Mucosa of stomach (tissue), 1 donor: ENCODE results near the gene SPTLC1.
"Not testable (repeated sequence)": the region's sequence is repeated elsewhere in the genome, so short reads cannot be mapped to it uniquely, and the experiment has no call there.

Experiments used
- H3K27me3 ChIP-seq: one replicate; pipeline ENCODE4 v1.7.0; 2013; ENCODE audit warnings: mild to moderate bottlenecking, low read length; ENCODE audit not compliant: control insufficient read depth, insufficient read depth
- H3K36me3 ChIP-seq: one replicate; pipeline ENCODE4 v1.7.0; 2013; ENCODE audit warnings: low read length; ENCODE audit not compliant: control insufficient read depth, insufficient read depth
- H3K4me1 ChIP-seq: one replicate; pipeline ENCODE4 v1.7.0; 2013; ENCODE audit warnings: mild to moderate bottlenecking, low read length; ENCODE audit not compliant: control insufficient read depth, insufficient read depth
- H3K4me3 ChIP-seq: one replicate; pipeline ENCODE4 v1.7.0; 2013; ENCODE audit warnings: low read length
- H3K9ac ChIP-seq: one replicate; pipeline ENCODE4 v1.7.0; 2013; ENCODE audit warnings: mild to moderate bottlenecking, low read length, moderate library complexity
- H3K9me3 ChIP-seq: one replicate; pipeline ENCODE4 v1.7.0; 2013; ENCODE audit warnings: mild to moderate bottlenecking, low read length, moderate library complexity; ENCODE audit not compliant: control insufficient read depth
- donor health status: Pancreatic carcinoma.

SPTLC1 gene

DNA sequence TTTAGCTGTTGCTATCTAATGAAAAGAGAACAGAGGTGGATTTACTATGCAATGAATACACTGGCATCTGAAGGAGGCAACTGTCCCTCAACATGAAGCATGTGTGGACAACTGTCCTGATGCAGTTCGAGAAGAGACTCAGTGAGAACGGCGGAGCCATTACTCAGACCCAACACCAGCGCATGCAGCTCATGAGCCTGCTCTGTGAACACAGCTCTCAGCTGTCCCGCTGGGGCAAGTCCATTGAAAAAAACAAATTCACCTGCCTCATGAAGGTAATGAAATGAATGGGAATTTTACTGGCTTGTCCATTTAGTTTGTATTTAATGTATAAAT, 78.8 kb downstream of the SPTLC1 start:
- no peaks in the 10 kb centered on the region for H3K9me3 ChIP-seq
- H3K27me3 ChIP-seq = no peaks in the 10 kb centered on the region
- H3K9ac ChIP-seq = no peak overlapping the region
- H3K4me1 ChIP-seq = peaks cover 17% of the 10 kb centered on the region
- no peak overlapping the region for H3K4me3 ChIP-seq
- peaks cover 3% of the 10 kb centered on the region for H3K36me3 ChIP-seq

DNA sequence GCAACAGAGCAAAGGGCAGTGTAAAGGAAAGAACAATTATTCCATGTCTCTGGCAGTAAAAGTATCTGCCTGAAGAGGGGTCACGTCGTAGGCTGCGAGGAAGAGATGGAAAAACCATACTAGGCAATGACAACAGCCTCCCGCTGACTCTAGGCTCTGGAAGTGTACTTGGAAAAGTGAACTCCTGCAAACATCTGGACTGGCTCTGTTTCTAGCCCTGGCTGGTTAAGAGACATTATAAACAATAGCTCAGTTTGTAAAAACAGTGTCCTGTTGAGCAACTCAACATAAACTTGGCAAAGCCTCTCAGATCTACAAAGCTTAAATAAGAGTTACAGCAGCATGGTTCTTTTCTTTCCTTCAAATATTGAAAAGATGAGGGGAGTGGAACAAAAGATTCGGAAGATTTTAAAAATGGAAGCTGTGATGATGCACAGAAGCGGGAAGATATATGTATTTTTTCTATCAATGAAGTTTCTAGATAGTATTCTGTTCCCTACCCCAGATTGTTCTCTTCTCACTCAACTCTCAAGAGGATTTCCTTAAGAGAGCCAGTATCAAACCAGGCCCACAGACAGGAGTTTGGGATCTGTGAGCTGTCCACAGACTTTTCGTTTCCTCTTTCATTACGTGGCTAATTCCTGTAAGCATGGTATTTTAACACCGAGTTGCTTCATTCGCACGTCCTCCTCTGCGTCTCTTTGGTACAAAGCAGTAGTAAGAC, 79.4 kb downstream of the SPTLC1 start:
- Histone ChIP-seq H3K27me3 (no peaks in the 10 kb centered on the region), H3K4me3 (no peak overlapping the region), H3K9ac (no peak overlapping the region), H3K36me3 (peaks cover 3% of the 10 kb centered on the region), H3K4me1 (peaks cover 17% of the 10 kb centered on the region), H3K9me3 (no peaks in the 10 kb centered on the region)

DNA sequence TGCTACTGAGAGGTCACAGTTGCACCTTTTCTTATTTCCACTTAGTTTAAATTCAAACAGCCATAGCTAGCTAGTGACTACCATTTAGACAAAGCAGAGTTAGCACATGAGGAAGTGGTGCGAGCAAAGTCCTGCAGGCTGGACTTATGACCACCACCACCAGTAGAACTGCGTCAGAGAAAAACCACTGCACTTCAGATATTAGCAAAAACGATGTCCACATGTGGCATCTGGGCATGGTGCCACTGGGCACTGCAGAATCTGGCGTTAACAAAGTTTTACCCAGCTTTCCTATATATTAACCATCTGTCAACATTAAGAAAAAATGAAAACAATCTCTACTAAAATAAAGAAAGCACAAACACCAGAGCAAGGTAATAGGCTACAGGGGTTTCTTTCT, 80.1 kb downstream of the SPTLC1 start:
- no peak overlapping the region for H3K9ac ChIP-seq
- peaks cover 17% of the 10 kb centered on the region for H3K4me1 ChIP-seq
- H3K4me3 ChIP-seq = no peak overlapping the region
- H3K36me3 ChIP-seq = peaks cover 3% of the 10 kb centered on the region
- H3K27me3 ChIP-seq = no peaks in the 10 kb centered on the region
- H3K9me3 ChIP-seq = no peaks in the 10 kb centered on the region

DNA sequence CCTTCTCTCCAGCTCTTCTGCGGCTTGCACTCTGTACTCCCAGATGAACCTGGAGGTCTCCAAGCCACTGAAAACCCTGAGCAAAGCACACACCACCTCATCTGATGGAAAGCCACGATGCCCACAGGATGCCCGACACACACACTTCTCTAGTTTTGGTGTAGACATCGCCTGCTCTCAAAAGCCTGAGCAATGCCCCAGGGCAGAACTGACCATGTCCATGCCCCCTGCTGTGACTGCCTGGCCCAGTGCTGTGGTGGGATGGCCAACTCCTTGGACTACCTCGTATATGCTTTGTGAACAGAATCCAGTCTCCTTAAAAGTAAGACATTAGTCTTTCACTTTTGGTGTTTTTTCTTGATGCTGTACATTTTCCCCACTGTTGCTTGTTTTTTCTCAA, 81.2 kb downstream of the SPTLC1 start:
- Histone ChIP-seq H3K9me3 (no peaks in the 10 kb centered on the region), H3K9ac (no peak overlapping the region), H3K4me1 (peaks cover 17% of the 10 kb centered on the region), H3K4me3 (no peak overlapping the region), H3K36me3 (peaks cover 3% of the 10 kb centered on the region), H3K27me3 (no peaks in the 10 kb centered on the region)

DNA sequence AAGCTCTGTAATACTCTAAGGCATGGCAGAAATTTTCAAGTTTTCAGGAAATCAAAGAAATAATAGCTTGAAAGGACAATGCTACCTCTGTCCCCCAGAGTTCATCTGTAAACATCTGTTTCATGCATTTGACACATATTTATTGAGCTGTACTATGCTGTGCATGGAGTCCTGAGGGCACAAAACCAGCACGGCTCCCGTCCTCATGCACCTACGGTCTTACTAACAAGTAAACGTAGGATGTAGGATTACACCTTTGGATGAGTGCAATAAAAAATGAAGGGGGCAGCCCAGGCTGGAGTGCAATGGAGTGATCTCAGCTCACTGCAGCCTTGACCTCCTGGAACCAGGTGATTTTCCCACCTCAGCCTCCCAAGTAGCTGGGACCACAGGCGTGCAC, 81.9 kb downstream of the SPTLC1 start:
- Histone ChIP-seq H3K4me3 (no peak overlapping the region), H3K27me3 (no peaks in the 10 kb centered on the region), H3K36me3 (peaks cover 3% of the 10 kb centered on the region), H3K9me3 (no peaks in the 10 kb centered on the region), H3K9ac (no peak overlapping the region), H3K4me1 (peaks cover 17% of the 10 kb centered on the region)

DNA sequence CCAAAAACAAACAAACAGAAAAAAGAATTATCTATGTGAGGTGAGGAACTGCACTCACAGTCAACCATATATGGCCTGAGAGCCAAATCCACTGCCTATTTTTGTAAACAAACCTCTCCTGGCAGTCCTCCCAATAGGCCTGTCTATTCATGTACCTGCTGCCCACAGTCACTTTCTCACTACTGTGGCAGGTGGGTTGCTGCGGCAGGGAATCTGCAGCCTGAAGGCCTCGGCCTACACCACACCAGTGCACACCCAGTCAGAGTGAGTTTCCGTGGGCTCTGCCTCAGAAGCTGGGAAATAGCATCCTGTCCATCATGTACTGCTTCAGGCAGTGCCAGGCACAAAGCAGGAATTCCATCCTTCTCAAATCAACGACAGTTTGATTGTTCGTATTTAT, 82.3 kb downstream of the SPTLC1 start:
- Histone ChIP-seq H3K4me1 (peaks cover 17% of the 10 kb centered on the region), H3K36me3 (peaks cover 3% of the 10 kb centered on the region), H3K27me3 (no peaks in the 10 kb centered on the region), H3K9me3 (no peaks in the 10 kb centered on the region), H3K4me3 (no peak overlapping the region), H3K9ac (no peak overlapping the region)

DNA sequence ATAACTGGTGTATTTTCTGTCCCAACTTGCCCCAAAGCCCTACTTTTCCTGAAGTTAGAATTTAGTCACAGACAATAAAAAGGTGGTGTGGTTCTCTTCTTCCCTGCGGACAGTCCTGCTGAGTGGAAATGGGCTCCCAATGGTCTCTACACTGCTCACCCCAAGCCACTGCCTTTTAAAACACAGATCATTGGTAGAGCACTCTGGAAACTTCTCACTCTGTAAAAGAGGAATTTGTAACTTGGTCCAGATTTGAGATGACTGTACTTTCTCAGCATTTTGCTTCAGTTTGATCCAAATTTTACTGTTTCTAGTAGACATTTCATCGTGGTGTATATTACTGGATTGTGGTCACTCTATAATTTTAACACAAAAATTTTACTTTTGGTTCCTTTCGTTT, 84.8 kb downstream of the SPTLC1 start:
- Histone ChIP-seq H3K9me3 (no peaks in the 10 kb centered on the region), H3K4me1 (peaks cover 6% of the 10 kb centered on the region), H3K27me3 (no peaks in the 10 kb centered on the region), H3K36me3 (peaks cover 3% of the 10 kb centered on the region), H3K4me3 (no peak overlapping the region), H3K9ac (no peak overlapping the region)

DNA sequence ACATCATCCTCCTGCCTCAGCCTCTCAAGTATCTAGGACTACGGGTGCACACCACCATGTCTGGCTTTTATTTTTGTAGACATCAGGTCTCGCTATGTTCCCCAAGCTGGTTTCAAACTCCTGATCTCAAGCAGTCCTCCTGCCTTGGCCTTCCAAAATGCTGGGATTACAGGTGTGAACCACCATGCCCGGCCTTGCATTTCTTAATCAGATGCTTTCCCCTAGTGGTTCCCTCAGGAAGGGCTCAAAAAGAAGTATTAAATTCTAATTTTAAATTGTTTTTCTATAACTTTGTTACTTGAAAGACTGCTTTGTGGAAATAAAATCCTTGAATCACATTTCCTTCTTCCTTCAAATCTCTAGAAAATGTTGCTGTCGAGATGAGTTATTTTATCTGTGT, 85.7 kb downstream of the SPTLC1 start:
- Histone ChIP-seq H3K9me3 (no peaks in the 10 kb centered on the region), H3K4me3 (no peak overlapping the region), H3K27me3 (no peaks in the 10 kb centered on the region), H3K9ac (no peak overlapping the region), H3K36me3 (peaks cover 3% of the 10 kb centered on the region), H3K4me1 (no peaks in the 10 kb centered on the region)

DNA sequence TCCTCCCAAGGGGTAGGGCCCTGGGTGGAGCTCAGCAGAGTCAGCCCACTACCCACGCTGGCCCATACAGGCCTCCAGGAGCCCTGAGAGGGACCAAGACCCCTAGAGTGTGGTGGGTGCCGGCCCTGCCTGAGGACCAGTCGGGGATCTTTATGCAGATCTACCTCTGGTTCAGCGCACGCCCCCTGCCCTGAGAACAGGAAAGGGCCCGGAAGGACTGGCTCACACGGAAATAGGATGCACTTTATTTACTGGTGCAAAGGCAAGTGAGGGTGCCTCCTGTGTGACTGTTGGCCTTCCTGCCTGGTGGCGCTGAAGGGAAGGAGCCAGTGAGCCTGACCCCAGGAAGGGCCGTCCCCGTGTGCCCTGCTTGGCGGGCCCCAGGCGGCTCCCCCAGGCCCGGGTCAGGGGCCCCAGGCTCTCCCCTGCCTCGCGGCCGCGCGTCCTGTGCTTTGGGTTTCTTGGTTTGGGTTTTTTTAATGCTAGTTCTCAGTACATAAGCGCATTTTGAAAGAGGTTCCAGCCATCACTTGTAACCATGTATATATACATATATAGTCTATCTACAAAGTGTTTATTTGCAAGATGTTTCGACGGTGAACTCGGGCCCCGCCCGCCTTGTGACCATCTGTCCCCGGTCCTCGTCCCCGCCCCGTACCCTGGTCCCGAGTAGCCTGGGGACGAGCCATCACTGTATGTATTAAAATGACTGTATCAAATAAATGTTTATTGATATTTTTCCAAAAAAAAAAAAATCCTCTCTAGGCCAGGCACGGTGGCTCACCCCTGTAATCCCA, 88.8 kb downstream of the SPTLC1 start:
- Histone ChIP-seq H3K36me3 (no peaks in the 10 kb centered on the region), H3K4me1 (no peaks in the 10 kb centered on the region), H3K4me3 (no peak overlapping the region), H3K9ac (no peak overlapping the region), H3K9me3 (no peaks in the 10 kb centered on the region), H3K27me3 (no peaks in the 10 kb centered on the region)

DNA sequence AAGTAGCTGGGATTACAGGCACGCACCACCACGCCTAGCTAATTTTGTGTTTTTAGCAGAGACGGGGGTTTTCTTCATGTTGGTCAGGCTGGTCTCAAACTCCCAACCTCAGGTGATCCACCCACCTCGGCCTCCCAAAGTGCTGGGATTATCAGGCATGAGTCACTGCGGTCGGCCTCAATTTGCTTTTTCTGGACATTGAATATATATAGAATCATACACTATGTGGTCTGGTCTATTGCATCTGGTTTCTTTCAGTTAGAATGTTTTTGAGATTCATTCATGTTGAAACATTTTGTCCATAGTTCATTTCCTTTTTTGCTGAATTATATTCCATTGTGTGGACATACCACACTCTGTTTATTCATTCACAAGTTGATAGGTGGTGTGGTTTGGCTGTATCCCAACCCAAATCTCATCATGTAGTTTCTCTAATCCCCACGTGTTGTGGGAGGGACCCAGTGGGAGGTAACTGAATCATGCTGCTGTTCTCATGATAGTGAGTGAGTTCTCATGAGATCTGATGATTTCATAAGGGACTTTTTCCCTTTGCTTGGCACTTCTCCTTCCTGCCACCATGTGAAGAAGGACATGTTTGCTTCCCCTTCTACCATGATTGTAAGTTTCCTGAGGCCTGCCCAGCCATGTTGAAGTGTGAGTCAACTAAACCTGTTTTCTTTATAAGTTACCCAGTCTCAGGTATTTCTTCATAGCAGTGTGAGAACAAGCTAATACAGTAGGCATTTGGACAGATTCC, 93.2 kb downstream of the SPTLC1 start:
- not testable (repeated sequence) for H3K27me3 ChIP-seq, H3K9ac ChIP-seq, H3K36me3 ChIP-seq, H3K9me3 ChIP-seq, H3K4me3 ChIP-seq, H3K4me1 ChIP-seq

DNA sequence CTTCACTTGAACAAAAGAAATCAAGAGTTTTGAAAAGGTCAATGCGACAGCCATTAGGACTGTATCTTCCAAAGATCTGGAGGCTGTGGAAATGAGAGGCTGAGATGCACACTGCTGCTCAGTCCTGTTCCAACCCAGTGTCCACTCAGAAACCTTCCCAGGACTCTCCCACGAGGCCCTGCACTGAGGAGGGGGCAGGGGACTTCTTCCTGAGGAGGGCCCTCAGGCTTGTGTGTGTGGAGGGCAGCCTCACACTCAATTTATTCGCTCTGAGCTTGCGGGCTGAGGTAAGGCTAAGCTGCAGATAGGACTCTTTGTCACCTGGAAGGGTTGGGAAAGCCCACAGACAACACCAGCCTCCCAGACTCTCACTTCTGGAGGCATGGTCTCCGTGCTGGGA, 95.6 kb downstream of the SPTLC1 start:
- no peaks in the 10 kb centered on the region for H3K4me1 ChIP-seq

More for the DNA sequence above, 95.6 kb downstream of the SPTLC1 start:
- H3K36me3 ChIP-seq = no peaks in the 10 kb centered on the region
- H3K27me3 ChIP-seq = no peaks in the 10 kb centered on the region
- no peak overlapping the region for H3K4me3 ChIP-seq
- no peaks in the 10 kb centered on the region for H3K9me3 ChIP-seq
- no peak overlapping the region for H3K9ac ChIP-seq
